GM21381 (cell line): ENCODE data around the gene AP2A2.

Experiments used
- ATAC-seq: cut with Tn5 transposase; IDR thresholded peaks from one replicate; pipeline ENCODE4 v1.9.1; 2021; ENCODE audit warnings: mild to moderate bottlenecking, moderate library complexity; ENCODE audit not compliant: unreplicated experiment

The AP2A2 gene

DNA sequence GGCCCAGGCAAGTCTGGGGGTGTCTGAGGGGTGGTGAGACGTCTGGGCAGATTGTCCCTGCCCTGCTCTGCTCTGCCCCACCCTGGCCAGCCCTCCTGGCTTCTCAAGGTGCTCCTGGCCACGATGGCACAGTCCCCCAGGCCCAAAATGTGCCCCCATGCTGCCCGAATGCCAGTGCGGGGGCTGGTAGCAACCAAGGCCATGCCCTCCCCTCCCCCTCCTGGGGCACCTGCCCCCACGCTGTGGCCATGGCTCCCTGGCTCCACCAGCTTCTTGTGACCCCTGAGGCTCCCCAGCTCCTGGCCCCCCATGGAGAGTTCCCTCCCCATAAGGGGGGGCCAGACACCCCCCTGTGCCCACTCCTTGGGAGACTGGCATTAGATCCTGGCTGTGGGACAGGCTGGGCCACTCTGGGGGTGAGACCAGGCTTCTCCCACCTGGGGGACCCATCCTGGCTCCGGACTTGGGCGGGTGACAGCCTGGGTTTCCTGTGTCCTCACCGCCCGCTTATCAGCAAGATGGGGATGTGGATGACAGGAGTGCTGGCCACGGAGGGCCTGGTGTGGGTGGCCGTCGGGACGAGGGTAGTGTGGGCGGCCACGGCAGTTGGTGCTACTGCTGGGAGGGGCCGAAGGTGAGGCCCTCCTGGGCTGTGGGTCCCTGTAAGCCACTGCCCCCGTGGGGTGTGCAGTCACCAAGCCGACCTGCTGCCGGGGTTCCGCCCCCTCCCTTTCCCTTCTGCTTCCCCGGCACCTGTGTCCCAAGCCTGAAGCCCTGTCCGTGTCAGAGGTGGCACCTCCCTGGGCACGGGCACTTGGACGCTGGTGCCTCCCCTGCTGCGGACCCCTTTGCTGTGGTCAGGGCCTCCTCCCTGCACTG is 126.7 kb downstream of the AP2A2 start:
- ATAC-seq, result no peak

DNA sequence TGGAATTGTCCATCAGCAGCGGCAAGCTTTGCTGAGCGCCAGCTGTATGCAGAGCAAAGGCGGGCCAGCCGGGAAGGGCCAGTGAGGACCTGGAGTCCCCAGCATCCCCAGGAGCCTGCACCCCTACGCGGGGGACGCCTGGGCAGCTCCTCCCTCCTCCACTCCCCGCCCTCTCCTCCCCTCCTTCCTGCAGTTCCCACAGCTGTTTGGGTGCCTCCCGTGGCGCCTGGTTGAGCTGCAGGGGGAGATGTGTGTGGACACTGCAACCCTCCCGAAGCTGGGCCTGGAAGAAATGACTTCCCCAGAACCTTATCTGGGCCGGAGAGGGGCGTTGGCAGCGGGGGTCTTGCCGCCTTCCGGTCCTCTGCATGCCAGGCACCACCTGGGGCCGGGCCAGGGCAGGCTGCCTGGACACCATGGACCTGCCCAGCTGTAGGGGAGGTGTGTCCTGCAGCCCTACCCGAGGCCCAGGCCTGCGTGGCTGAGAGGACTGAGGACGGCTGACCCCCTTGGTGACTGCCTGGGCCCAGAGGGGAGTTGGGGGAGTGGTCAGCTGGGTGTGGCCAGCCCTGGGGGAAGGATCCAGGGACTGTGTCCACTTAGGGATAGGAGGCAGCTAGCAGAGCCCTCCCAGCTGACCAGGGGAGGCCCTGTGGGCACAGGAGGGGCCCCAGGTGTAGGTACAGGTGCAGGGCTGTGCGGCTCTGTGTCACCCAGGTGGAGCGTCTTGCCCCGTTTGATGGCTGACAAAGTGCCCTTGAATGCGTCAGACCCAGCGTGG is 127.6 kb downstream of the AP2A2 start:
- no peak for ATAC-seq

DNA sequence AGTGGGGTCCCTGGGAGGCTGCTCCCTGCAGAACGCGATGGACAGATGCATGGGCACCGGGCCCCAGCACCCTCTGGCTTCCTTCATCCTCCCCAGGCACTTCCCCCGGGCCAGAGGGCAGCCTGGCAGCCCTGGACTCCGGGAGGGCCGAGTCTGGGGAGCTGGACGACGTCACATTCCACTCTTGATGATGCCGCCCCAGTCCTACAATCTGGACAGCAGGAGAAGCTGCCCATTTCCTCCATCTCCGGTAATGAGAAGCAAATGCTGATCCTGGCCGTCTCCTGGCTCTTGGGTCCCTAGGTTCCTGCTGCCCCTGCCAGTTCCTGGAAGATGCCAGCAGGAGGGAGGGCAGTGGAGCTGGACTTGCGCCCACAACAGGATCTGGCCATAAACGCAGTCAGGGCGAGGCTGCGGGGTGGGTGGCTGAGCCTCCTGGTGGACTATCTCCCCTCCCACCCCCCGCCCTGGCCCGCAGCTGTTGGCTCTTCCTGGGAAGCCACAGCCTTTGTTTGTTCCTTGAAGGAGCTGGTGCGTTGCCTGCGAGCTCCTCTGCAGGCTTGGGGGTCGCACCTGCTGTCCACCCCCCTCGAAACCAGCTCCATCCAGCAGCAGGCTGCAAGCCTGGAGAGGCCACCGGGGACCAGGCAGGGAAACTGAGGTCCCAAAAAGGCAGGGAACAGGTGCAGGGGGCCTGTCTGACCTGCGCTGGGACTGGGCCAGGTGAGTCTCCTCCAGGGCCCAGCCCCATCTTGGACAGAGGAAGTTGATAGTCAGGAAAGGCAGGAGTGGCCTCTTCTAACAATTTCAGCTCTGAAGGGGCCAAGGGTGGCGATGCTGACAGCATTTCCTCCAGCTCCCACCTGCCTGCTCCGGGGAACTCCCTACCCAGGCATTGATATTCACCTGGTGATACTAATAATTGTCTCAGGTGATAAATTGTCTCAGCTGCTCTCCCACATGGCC is 128.8 kb downstream of the AP2A2 start:
- ATAC-seq, result no peak

DNA sequence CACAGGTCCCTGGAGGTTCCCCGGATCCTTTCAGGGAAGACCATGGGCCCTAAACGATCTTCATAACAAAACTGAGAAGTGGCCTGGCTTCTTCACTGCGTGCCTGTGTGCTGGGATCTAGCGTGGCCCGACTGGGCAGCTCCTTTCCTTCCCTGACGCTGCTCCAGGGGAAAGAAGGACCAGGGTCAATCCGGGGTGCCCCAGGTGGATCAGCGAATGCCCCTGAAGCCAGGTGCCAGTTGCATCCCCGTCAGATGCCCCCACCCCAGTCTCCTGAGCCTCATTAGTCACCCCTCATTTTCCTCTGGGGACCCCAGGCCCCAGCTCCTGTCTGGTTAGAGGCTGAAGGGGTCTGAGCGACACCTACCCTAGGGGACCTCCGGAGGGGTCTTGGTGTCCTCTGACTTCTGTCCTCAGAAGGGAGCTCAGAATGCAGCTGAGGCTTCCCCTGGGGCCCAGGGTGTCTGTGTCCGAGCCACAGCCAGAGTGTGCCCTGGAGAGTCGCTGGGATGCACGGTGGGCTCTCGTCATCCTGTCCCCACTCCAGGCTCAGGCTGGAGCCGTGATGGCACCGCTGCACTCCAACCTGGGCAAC is 129.5 kb downstream of the AP2A2 start:
- ATAC-seq, result no peak

DNA sequence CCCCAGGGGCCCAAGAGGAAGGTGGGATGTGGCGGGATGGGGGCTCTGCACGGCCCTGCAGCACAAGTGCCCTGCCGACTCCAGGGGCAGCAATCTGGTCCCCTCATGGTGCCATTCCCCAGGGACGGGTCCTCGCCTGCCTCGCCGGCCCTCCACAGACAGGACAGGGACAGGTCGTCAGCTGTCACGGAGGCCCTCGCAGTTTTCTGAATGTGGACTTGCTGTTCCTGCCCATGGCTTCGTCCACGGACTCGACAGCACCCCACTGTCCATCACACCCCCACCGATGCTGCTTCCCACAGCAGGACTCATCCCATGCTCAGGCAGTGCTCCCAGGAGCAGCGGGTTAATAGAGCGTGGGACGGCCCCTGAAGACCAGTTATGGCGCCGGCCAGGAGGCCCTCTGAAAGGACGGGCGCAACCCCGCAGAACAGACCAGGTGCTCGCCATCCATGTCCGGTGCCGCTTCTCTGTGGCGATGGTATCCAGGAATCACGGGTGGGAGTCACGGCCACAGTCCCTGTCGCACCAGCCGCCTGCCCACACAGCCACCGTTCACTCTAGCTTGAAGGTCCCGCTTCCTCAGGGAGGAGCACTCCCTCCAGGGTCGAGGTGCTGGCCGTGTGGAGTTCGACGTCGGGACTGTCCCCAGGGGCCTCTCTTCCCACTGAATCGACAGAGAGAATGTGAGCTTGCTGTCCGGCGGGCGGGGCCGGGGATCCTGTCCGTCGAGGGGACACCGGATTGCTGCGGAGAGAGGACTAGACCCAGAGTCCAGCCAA is 130.5 kb downstream of the AP2A2 start:
- no peak for ATAC-seq

DNA sequence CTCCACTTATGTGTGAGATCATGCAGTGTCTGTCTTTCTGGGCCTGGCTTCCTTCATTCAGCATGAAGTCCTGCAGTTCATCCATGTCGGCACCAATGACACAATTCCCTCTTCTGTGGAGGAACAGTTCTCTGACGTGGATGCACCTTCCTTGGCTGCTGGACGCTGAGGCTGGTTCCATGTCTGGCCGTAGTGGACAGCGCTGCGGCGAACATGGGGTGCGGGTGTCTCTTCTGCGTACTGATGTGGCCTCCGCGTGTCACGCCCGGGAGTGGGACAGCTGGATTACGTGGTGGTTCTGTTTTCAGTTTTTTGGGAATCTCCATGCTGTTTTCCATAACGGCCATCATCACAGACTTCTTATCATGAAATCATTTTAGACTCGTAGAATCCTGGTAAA is 132.1 kb downstream of the AP2A2 start:
- ATAC-seq, result no peak

DNA sequence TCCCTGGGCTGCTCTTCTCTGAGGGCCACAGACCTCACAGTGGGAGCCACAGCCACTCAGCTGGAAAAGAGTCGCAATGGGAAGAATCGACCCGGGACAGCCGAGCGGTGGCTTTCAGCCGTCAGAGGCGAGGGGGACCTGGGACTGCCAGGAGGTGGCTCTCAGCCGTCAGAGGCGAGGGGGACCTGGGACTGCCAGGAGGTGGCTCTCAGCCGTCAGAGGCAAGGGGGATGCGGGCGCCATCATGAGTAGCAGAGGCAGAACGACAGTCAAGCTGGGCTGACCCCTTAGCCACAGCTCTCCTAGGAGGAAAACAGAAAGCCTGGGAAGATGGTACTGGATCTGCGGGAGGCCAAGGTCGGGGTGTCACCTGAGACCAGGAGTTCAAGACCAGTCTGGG is 134.1 kb downstream of the AP2A2 start:
- ATAC-seq, result no peak

DNA sequence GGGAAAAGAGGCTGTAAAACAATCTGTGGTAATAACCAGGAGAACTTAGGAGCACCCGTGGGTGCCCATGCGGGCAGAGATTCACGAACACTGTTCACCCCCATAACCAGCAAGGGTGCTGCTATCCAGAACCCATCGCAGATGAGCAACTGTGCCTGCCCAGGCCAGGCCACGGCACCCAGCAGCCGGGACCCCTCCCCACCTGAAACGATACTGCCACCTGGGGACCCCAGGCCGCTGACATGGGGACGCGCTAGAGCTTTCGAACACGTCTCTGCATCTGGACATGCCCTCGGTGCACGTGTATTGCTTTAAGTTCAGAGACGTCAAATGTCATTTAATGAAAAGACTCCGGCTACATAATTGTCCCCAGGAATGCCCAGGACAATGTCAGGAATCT is 134.7 kb downstream of the AP2A2 start:
- no peak for ATAC-seq

DNA sequence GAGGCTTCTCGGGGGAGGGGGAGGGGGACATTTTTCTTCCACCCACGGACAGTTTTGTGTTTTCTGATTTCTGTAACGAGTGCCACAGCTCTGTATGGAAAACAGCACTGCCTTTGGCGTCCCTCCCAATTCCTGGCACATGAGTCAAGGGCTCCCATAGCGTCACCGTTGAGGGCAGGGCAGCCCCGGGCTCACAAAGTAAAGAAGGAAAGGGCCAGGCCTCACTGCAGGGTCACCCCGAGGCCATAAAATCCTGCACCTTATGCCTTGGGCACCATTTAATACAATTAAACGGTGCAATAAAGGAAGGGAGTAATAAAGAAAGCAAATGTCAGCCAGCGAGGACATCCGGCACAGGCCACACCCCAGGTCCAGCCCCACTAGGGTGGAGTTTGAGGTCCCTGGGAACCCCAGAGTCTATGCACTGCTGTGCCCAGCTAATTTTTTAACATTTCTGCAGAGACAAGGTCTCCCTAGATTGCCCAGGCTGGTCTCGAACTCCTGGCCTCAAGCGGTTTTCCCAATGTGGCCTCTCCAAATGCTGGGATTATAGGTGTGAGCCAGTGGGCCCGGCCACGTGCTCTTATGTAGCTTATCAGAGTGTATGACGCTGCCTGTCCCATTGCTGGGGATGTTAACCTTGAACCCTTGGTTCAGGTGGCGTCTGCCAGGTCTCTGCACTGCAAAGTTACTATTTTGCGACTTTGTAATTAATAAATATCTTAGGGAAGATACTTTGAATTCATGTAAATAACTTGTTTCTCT is 135.4 kb downstream of the AP2A2 start:
- no peak for ATAC-seq
